B cell (primary cell): ENCODE results near the gene ACOX2. TPM values are rescaled to one million over a fixed set of nuclear protein-coding genes. Genes with fewer than 3 reads are reported as not detected.

Experiments used
- ATAC-seq: fragments of 200-7000 bp; cut with Tn5 transposase; one replicate; pipeline ENCODE4 v1.10.0; 2021; ENCODE audit warnings: low read depth, mild to moderate bottlenecking, moderate number of reproducible peaks, moderate library complexity
- CTCF ChIA-PET: fragments of 350-600 bp; sonication (Branson Sonifier 250); formaldehyde crosslinking; loops from one replicate; lab custom pipeline; 2021; ENCODE audit warnings: antibody characterized with exemption, inconsistent platforms; lab: Charles Lee
- POLR2A ChIA-PET: fragments of 350-600 bp; sonication (Branson Sonifier 250); formaldehyde crosslinking; loops from one replicate; lab custom pipeline; 2021; ENCODE audit warnings: antibody characterized with exemption; lab: Charles Lee
- DNase-seq: peaks from one replicate; pipeline ENCODE4 v3.0.0; 2013
- H2AFZ ChIP-seq: 2 replicates; pipeline ENCODE4 v1.6.1; 2012; ENCODE audit warnings: mild to moderate bottlenecking, low read depth, low read length; ENCODE audit not compliant: insufficient read depth, poor library complexity, severe bottlenecking
- H3K27ac ChIP-seq, 2 donors: 1 replicate in 1 of 2; 2 replicates in 1 of 2; pipeline ENCODE4 v1.5.1; 2012 to 2013; ENCODE audit warnings: low read length in 2 of 2, mild to moderate bottlenecking in 2 of 2, moderate library complexity in 1 of 2
- H3K27me3 ChIP-seq, 4 experiments: fragments of 200-600 bp in 1 of 4; sonication (generic) in 1 of 4; replicated peaks in 1 of 4; 1 replicate in 2 of 4; 2 replicates in 2 of 4; pipeline versions ENCODE4 v1.6.1 to v1.7.0; 2013 to 2016; ENCODE audit warnings: low read length in 3 of 4, mild to moderate bottlenecking in 2 of 4, mixed read lengths in 1 of 4, moderate library complexity in 1 of 4; ENCODE audit not compliant: insufficient read depth in 4 of 4, control insufficient read depth in 3 of 4; ENCODE audit errors: control extremely low read depth in 1 of 4
- H3K36me3 ChIP-seq, 2 experiments: replicated peaks in 1 of 2; 1 replicate in 1 of 2; 2 replicates in 1 of 2; pipeline versions ENCODE4 v1.6.1 to v1.7.1; 2013; ENCODE audit warnings: low read length in 1 of 2; ENCODE audit not compliant: insufficient read depth in 2 of 2, control insufficient read depth in 1 of 2; ENCODE audit errors: control extremely low read depth in 1 of 2, extremely low read depth in 1 of 2
- H3K4me1 ChIP-seq, 2 donors: fragments of 200-600 bp in 1 of 2; sonication (generic) in 1 of 2; 1 replicate in 1 of 2; 2 replicates in 1 of 2; pipeline versions ENCODE4 v1.5.1 to v1.6.1; 2013 to 2017; ENCODE audit warnings: low read length in 2 of 2; ENCODE audit not compliant: control insufficient read depth in 2 of 2, insufficient read depth in 2 of 2
- H3K4me2 ChIP-seq: replicated peaks from 2 replicates; pipeline ENCODE3; 2012; ENCODE audit warnings: mild to moderate bottlenecking, low read depth, low read length; ENCODE audit not compliant: poor library complexity, severe bottlenecking
- H3K4me3 ChIP-seq, 5 experiments: fragments of 200-600 bp in 1 of 5; sonication (generic) in 1 of 5; 1 replicate in 3 of 5; 2 replicates in 2 of 5; pipeline versions ENCODE4 v1.5.1 to v1.7.0; 2011 to 2016; ENCODE audit warnings: low read length in 4 of 5, mild to moderate bottlenecking in 4 of 5, low read depth in 2 of 5, control low read depth in 1 of 5, moderate library complexity in 1 of 5; ENCODE audit not compliant: insufficient read depth in 1 of 5; ENCODE audit errors: control extremely low read depth in 1 of 5, extremely low read depth in 1 of 5
- H3K79me2 ChIP-seq: fragments of 200-600 bp; sonication (generic); one replicate; pipeline ENCODE4 v1.6.0; 2016; ENCODE audit warnings: low read length; ENCODE audit not compliant: control insufficient read depth, insufficient read depth
- H3K9ac ChIP-seq: fragments of 200-600 bp; sonication (generic); 2 replicates; pipeline ENCODE4 v1.6.1; 2017; ENCODE audit warnings: mild to moderate bottlenecking, low read length, moderate library complexity
- H3K9me3 ChIP-seq, 3 donors: one replicate each; pipeline versions ENCODE4 v1.6.1 to v1.7.1; 2013; ENCODE audit warnings: low read length in 2 of 3; ENCODE audit not compliant: control insufficient read depth in 2 of 3, insufficient read depth in 1 of 3; ENCODE audit errors: control extremely low read depth in 1 of 3
- H4K20me1 ChIP-seq: 2 replicates; pipeline ENCODE4 v1.6.0; 2012; ENCODE audit warnings: mild to moderate bottlenecking, low read length; ENCODE audit not compliant: insufficient read depth, control insufficient read depth, poor library complexity, severe bottlenecking
- H3K27ac Mint-ChIP-seq: one replicate; pipeline ENCODE4 v1.8.0; 2021; ENCODE audit warnings: mixed read lengths
- H3K27me3 Mint-ChIP-seq: one replicate; pipeline ENCODE4 v1.8.0; 2021; ENCODE audit warnings: mixed read lengths
- H3K4me1 Mint-ChIP-seq: one replicate; pipeline ENCODE4 v1.8.0; 2021; ENCODE audit warnings: mixed read lengths
- H3K4me3 Mint-ChIP-seq: one replicate; pipeline ENCODE4 v1.8.0; 2021; ENCODE audit warnings: mixed read lengths
- H3K9me3 Mint-ChIP-seq: one replicate; pipeline ENCODE4 v1.8.0; 2022; ENCODE audit warnings: mixed read lengths; ENCODE audit not compliant: insufficient read depth
- EZH2 ChIP-seq: IDR thresholded peaks from 2 replicates; pipeline ENCODE4 v1.6.1; 2012; ENCODE audit warnings: borderline replicate concordance, low read depth, mild to moderate bottlenecking, moderate library complexity, low read length; ENCODE audit not compliant: insufficient read depth, poor library complexity, severe bottlenecking
- WGBS: methylation state at CpG from one replicate; pipeline ENCODE4 v1.1.5; 2013; ENCODE audit warnings: missing lambda C conversion rate; ENCODE audit not compliant: insufficient coverage; 5-methylcytosine and 5-hydroxymethylcytosine counted together
- intact Hi-C: fragments of 100-400 bp; cut with micrococcal nuclease; formaldehyde crosslinking; loops from one replicate; pipeline ENCODE4 v1.10.0; 2022
- polyA plus RNA-seq: library from polyadenylated mRNA; depleted of rRNA; stranded (reverse); fragments of >200 nt; gene quantifications from 2 replicates; pipeline ENCODE4 v1.2.3, GENCODE V29; 2012
- total RNA-seq, 2 donors: library from RNA; stranded (reverse); fragments of 120-200 nt in 1 of 2; gene quantifications; 1 replicate in 1 of 2; 2 replicates in 1 of 2; pipeline versions ENCODE4 v1.2.3 to v1.2.4, GENCODE V29; 2013 to 2022
- TF ChIP-seq, protein P1 (sequence below): fragments of 200-600 bp; IDR thresholded peaks from one replicate; pipeline ENCODE4 v1.8.0; 2022; ENCODE audit warnings: antibody characterized with exemption, mild to moderate bottlenecking

The ACOX2 gene
- total and polyA plus RNA-seq, 2 donors (not counting 1 experiment from before 2014, with no cell fraction given), result not detected

DNA sequence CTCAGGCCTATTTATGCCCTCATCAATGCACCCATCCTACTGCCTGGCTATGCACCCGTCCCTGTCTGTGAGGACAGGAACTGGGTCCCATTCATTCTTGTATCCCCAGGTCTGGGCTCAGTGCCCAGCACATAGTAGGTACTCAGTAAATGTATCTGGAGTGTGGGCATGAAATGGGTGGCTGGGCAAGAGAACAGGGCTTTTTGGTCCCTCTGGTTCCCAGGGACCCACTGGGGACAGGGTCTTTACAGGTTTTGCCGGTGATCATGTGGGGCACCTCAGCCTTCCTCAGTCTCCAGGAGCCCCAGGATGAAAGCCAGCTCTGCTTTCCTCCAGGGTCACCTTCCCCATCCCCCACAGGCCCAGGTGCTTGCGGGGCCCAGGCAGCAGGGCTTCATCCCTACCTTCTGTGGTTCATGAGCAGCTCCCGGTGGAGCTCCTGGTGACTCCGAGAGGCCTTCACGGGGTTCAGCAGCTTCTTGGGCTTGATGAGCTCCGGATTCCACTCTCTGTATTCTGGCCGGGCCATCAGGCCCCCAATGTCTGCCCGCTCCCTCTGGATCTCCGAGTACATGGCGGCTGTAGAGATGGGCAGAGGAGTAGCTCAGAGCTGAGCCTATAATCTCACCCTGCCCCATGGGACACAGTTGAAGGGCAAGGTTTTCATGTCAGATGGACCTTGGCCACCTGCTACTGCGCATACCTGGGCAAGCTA, 32.5 kb upstream of the ACOX2 start:
- intact Hi-C loops, result no loop called here
- H3K9ac ChIP-seq, result no peak overlapping the region
- no peak for ATAC-seq

More for the DNA sequence above, 32.5 kb upstream of the ACOX2 start:
- Mint-ChIP-seq H3K4me3 (peak overlapping the region; percentile 80), H3K27ac (no peak overlapping the region), H3K4me1 (peaks cover 7% of the 10 kb centered on the region), H3K9me3 (no peaks in the 10 kb centered on the region), H3K27me3 (peaks cover 3% of the 10 kb centered on the region)
- no peaks in the 10 kb centered on the region for H4K20me1 ChIP-seq
- H3K9me3 ChIP-seq, result no peaks in the 10 kb centered on the region
- ChIA-PET CTCF (interaction anchor here (0.6 to 10.3 kb wide), 13 partner anchors 16 to 1711 kb away, joined by 3 to 85 read pairs (median 3); partner anchors contain the start of genes HTD2 and RPP14), POLR2A (no interaction called here)
- H3K27ac ChIP-seq, result no peak overlapping the region
- H2AFZ ChIP-seq, result peak overlapping the region; percentile 66
- H3K4me3 ChIP-seq, result no peak overlapping the region
- peak overlapping the region; percentile 62 for H3K4me2 ChIP-seq
- 98% methylated on average over 10 of the region's 12 CpGs for WGBS
- H3K36me3 ChIP-seq, result no peaks in the 10 kb centered on the region
- H3K27me3 ChIP-seq, result no peaks in the 10 kb centered on the region
- no peak for DNase-seq
- no peaks in the 10 kb centered on the region for H3K79me2 ChIP-seq
- TF ChIP-seq, protein P1, sequence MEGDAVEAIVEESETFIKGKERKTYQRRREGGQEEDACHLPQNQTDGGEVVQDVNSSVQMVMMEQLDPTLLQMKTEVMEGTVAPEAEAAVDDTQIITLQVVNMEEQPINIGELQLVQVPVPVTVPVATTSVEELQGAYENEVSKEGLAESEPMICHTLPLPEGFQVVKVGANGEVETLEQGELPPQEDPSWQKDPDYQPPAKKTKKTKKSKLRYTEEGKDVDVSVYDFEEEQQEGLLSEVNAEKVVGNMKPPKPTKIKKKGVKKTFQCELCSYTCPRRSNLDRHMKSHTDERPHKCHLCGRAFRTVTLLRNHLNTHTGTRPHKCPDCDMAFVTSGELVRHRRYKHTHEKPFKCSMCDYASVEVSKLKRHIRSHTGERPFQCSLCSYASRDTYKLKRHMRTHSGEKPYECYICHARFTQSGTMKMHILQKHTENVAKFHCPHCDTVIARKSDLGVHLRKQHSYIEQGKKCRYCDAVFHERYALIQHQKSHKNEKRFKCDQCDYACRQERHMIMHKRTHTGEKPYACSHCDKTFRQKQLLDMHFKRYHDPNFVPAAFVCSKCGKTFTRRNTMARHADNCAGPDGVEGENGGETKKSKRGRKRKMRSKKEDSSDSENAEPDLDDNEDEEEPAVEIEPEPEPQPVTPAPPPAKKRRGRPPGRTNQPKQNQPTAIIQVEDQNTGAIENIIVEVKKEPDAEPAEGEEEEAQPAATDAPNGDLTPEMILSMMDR, result no peak
- no peak for TF ChIP-seq EZH2
- peaks cover 4 to 6% of the 10 kb centered on the region in 2 donors for H3K4me1 ChIP-seq
